Measurements from ENCODE around the gene MAST4.

GRCh38 chr5:66854416-66854815, 258.2 kb downstream of the MAST4 start:
- TF ChIP-seq CTCF (IDR thresholded peaks at IDR 0.05) = no peak
- no peak for TF ChIP-seq POLR2A (IDR thresholded peaks at IDR 0.05)

All from esophagus squamous epithelium (tissue), 4 donors.